Mucosa of descending colon (tissue), 3 donors: Measurements from ENCODE around the gene TCF15. TPM values are rescaled to one million over a fixed set of nuclear protein-coding genes. Genes with fewer than 3 reads are reported as not detected.

Experiments used
- ATAC-seq: fragments of 200-7000 bp; cut with Tn5 transposase; one replicate; pipeline ENCODE4 v1.9.1; 2020; ENCODE audit warnings: mild to moderate bottlenecking, moderate library complexity
- DNase-seq, 3 donors: peaks; one replicate each; pipeline ENCODE4 v3.0.0-alpha.2; 2020
- H3K36me3 ChIP-seq: fragments of 200-600 bp; one replicate; pipeline ENCODE4 v1.8.0; 2021; ENCODE audit warnings: low read depth, mild to moderate bottlenecking
- H3K4me1 ChIP-seq: fragments of 200-600 bp; one replicate; pipeline ENCODE4 v1.8.0; 2021; ENCODE audit warnings: low read depth, mild to moderate bottlenecking
- H3K4me3 ChIP-seq: fragments of 200-600 bp; one replicate; pipeline ENCODE4 v1.8.0; 2021; ENCODE audit warnings: mild to moderate bottlenecking
- H3K9me3 ChIP-seq: fragments of 200-600 bp; one replicate; pipeline ENCODE4 v1.8.0; 2021; ENCODE audit warnings: mild to moderate bottlenecking
- intact Hi-C, 2 donors: fragments of 100-400 bp; cut with DNase I in 1 of 2; cut with micrococcal nuclease in 1 of 2; formaldehyde crosslinking; loops; one replicate each; pipeline versions ENCODE4 v1.11.0 to v1.11.1; 2022; cut with DNase I, micrococcal nuclease
- total RNA-seq, 3 donors: library from RNA; stranded (reverse); fragmentation: NEBNext Ultra II Directional in 2 of 3; extraction: Animal tissue kit (Norgen Biotek cat#: 25700) in 2 of 3; gene quantifications; one replicate each; pipeline versions ENCODE4 v1.2.1 to v1.2.4, GENCODE V29; 2021 to 2023
- TF ChIP-seq, protein P1 (sequence below): fragments of 200-600 bp; IDR thresholded peaks from one replicate; pipeline ENCODE4 v1.8.0; 2022; ENCODE audit warnings: antibody characterized with exemption, mild to moderate bottlenecking
- donor health status: DM: no; HTN: no; CAD: no; lungs with moderate emphysema.
- donor health status: DM: no; HTN: no; CAD: no.
- donor health status: DM: no; HTN: yes; CAD: no.

Gene TCF15
- total RNA-seq, 3 donors from 2014 or later: 0.82 TPM; not detected in 2

- peaks cover 5% of the 10 kb centered on the region for H3K4me1 ChIP-seq
- H3K9me3 ChIP-seq: no peaks in the 10 kb centered on the region
- DNase-seq (no peak), ATAC-seq (no peak)
- intact Hi-C loops: no loop called here
- TF ChIP-seq, protein P1, sequence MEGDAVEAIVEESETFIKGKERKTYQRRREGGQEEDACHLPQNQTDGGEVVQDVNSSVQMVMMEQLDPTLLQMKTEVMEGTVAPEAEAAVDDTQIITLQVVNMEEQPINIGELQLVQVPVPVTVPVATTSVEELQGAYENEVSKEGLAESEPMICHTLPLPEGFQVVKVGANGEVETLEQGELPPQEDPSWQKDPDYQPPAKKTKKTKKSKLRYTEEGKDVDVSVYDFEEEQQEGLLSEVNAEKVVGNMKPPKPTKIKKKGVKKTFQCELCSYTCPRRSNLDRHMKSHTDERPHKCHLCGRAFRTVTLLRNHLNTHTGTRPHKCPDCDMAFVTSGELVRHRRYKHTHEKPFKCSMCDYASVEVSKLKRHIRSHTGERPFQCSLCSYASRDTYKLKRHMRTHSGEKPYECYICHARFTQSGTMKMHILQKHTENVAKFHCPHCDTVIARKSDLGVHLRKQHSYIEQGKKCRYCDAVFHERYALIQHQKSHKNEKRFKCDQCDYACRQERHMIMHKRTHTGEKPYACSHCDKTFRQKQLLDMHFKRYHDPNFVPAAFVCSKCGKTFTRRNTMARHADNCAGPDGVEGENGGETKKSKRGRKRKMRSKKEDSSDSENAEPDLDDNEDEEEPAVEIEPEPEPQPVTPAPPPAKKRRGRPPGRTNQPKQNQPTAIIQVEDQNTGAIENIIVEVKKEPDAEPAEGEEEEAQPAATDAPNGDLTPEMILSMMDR: no peak
- no peak overlapping the region for H3K4me3 ChIP-seq
- no peaks in the 10 kb centered on the region for H3K36me3 ChIP-seq
These were observed 36.5 kb downstream of the TCF15 start for GRCh38 chr20:573414-574296.

GRCh38 chr20:572727-573126 is 37.4 kb downstream of the TCF15 start:
- ATAC-seq: no peak
- DNase-seq: no peak
- no peaks in the 10 kb centered on the region for H3K36me3 ChIP-seq
- H3K4me1 ChIP-seq: peaks cover 5% of the 10 kb centered on the region
- intact Hi-C loops: no loop called here
- no peaks in the 10 kb centered on the region for H3K9me3 ChIP-seq
- TF ChIP-seq, protein P1: no peak
- H3K4me3 ChIP-seq: no peak overlapping the region

DNA sequence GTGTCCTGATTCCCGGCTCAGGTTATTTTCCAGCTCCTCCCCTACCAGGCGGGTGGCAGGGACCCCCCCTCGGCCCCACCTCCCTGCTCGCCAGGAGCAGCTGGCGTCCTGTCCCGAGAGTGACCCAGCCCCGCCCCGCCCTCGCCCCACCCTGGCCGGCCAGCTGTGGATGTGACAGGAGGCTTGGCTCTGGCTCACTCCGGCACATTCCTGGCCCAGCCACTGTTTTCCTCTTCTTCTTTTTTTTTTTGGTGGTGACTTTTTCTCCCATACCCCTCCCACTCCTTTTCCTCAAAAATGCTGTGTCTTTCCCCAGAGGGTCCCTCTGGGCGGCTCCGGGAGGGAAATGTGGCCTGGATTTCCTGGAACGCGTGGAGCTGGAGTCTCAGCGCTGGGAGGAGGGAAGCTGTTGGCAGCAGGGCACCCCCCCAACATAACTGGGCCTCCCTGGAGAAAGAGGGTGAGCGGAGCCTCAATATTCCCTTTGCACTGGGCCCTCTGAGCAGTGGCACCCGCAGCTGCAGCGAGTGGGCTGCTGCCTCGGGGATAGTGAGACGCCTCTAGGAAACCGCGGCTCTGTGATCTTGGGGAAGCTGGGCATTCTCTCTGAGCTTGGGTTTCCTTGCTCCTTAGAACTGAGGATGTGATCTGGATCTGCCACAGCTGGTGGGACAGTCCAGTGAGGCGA is 38.2 kb downstream of the TCF15 start:
- peak; percentile 78 to 79 (median 78) for DNase-seq
- intact Hi-C loops: no loop called here
- no peaks in the 10 kb centered on the region for H3K36me3 ChIP-seq
- H3K4me3 ChIP-seq: no peak overlapping the region
- H3K4me1 ChIP-seq: peaks cover 5% of the 10 kb centered on the region
- H3K9me3 ChIP-seq: no peaks in the 10 kb centered on the region
- TF ChIP-seq, protein P1: no peak
- peak; percentile 87 for ATAC-seq

GRCh38 chr20:568673-569415 is 41.3 kb downstream of the TCF15 start:
- TF ChIP-seq, protein P1: no peak
- no peaks in the 10 kb centered on the region for H3K9me3 ChIP-seq
- no peak overlapping the region for H3K4me3 ChIP-seq
- H3K36me3 ChIP-seq: no peaks in the 10 kb centered on the region
- no peak for ATAC-seq
- peaks cover 5% of the 10 kb centered on the region for H3K4me1 ChIP-seq
- intact Hi-C loops: loop anchor here in 1 of 2 donors (10.0 kb wide), 1 partner anchor 166 kb away; no protein-coding TSS in a partner anchor
- DNase-seq: no peak

DNA sequence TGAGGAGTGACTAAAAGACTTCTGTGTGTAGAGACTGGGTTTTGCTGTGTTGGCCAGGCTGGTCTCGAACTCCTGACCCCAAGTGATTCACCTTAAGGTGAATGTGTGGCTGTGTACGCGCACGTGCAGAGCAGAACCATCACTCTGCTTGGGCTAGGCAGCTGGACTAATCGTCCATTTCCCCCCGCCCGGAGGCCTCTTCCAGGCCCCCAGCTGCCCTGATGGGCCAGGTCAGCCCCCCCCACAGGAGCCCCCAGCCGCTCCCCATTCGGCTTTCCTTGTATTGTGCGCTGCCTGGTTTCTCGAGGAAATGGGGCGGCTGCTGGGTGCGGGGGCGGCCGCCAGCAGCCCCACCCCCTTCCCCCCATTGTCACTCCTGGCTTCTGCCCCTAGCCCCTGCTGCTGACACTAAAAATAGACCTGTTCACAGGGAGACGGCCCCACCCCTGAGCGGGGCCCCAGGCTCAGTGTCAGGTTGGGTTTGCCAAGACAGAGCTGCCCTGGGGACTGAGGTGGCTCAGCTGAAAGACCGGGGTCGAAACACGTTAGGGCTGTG is 41.9 kb downstream of the TCF15 start:
- Histone ChIP-seq H3K4me3 (no peak overlapping the region), H3K9me3 (no peaks in the 10 kb centered on the region), H3K36me3 (no peaks in the 10 kb centered on the region), H3K4me1 (peaks cover 5% of the 10 kb centered on the region)
- TF ChIP-seq, protein P1: no peak
- no peak for DNase-seq
- intact Hi-C loops: loop anchor here in 1 of 2 donors (10.0 kb wide), 1 partner anchor 167 kb away; no protein-coding TSS in a partner anchor
- ATAC-seq: no peak
